PC-3 (cell line): ENCODE measurements around the gene CLUH.

ENCODE experiments used
- EZH2 ChIP-seq: fragments of 300-600 bp; sonication (generic); IDR thresholded peaks from one replicate; pipeline ENCODE4 v1.6.1; 2017; ENCODE audit warnings: antibody characterized with exemption, mild to moderate bottlenecking, low read length; ENCODE audit not compliant: unreplicated experiment
- TF ChIP-seq, protein P1 (sequence below): fragments of 300-600 bp; sonication (generic); conservative IDR thresholded peaks from 2 replicates; pipeline ENCODE4 v1.5.1; 2017; ENCODE audit warnings: antibody characterized with exemption, low read depth, mild to moderate bottlenecking, low read length

DNA sequence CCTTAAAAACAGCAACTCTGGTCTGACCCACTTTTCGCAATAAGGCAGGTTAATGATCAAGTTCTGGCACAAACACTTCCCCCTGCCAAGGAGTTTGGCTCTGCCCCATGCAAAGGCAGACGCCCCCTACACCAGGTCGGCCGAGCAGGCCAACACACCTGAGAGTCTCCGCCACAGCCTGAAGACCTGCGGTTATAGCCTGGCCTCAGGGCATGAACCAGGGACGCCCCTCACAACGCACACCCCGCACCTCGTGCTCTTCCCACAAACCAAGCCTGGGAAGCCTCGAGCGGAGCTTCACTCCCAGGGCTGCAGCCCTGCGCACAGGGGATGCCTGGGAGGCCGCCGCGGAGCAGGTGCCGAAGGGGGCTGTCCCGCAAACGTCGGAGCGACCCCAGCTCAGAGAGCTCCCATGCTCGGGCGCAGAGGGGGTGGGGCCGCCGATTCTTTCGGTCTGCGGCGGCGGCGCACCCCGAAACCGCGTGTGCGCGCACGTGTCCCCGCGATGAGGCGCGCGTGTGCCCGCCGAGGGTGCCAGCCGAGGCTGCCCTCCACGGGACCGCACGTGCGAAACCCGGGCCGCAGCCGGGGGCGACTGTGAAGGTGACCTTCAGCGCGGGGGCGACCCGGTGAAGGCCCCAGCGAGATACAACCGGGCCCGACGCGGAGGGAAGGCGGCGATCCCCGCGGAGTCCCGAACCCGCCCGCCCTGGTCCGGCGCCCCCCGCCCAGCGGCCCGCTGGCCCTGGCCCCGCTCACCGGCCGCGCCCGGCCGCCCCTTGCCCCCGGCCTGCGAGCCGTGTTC is 559 bp downstream of the CLUH start:
- TF ChIP-seq, protein P1, sequence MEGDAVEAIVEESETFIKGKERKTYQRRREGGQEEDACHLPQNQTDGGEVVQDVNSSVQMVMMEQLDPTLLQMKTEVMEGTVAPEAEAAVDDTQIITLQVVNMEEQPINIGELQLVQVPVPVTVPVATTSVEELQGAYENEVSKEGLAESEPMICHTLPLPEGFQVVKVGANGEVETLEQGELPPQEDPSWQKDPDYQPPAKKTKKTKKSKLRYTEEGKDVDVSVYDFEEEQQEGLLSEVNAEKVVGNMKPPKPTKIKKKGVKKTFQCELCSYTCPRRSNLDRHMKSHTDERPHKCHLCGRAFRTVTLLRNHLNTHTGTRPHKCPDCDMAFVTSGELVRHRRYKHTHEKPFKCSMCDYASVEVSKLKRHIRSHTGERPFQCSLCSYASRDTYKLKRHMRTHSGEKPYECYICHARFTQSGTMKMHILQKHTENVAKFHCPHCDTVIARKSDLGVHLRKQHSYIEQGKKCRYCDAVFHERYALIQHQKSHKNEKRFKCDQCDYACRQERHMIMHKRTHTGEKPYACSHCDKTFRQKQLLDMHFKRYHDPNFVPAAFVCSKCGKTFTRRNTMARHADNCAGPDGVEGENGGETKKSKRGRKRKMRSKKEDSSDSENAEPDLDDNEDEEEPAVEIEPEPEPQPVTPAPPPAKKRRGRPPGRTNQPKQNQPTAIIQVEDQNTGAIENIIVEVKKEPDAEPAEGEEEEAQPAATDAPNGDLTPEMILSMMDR, result no peak
- no peak for TF ChIP-seq EZH2
